HCT116 (cell line): ENCODE measurements around the gene ERGIC1.

ENCODE experiments used
- CEBPB ChIP-seq: IDR thresholded peaks from 2 replicates; pipeline ENCODE4 v1.6.1; 2012; ENCODE audit warnings: low read depth
- ELF1 ChIP-seq: IDR thresholded peaks from 2 replicates; pipeline ENCODE4 v1.6.1; 2012; ENCODE audit warnings: low read depth, borderline replicate concordance
- POLR2A ChIP-seq: IDR thresholded peaks from 2 replicates; pipeline ENCODE4 v1.7.0; 2011; ENCODE audit warnings: borderline replicate concordance; ENCODE audit not compliant: insufficient read depth, insufficient read length; ENCODE audit errors: extremely low read depth
- SRF ChIP-seq: IDR thresholded peaks from 2 replicates; pipeline ENCODE4 v1.6.1; 2012; ENCODE audit warnings: low read depth
- TF ChIP-seq, protein P1 (sequence below), 3 experiments: fragments of 200-600 bp in 1 of 3; sonication (generic) in 1 of 3; IDR thresholded peaks in 2 of 3; conservative IDR thresholded peaks in 1 of 3; 2 replicates each; pipeline ENCODE4 v1.5.1; 2012 to 2017; ENCODE audit warnings: low read depth in 2 of 3, low read length in 2 of 3, antibody characterized with exemption in 1 of 3, borderline replicate concordance in 1 of 3, control low read depth in 1 of 3, mild to moderate bottlenecking in 1 of 3, mixed read lengths in 1 of 3, mixed run types in 1 of 3, moderate library complexity in 1 of 3; ENCODE audit not compliant: insufficient read depth in 1 of 3
- TF ChIP-seq, protein P2 (sequence below): IDR thresholded peaks from 2 replicates; pipeline ENCODE4 v1.6.1; 2012

DNA sequence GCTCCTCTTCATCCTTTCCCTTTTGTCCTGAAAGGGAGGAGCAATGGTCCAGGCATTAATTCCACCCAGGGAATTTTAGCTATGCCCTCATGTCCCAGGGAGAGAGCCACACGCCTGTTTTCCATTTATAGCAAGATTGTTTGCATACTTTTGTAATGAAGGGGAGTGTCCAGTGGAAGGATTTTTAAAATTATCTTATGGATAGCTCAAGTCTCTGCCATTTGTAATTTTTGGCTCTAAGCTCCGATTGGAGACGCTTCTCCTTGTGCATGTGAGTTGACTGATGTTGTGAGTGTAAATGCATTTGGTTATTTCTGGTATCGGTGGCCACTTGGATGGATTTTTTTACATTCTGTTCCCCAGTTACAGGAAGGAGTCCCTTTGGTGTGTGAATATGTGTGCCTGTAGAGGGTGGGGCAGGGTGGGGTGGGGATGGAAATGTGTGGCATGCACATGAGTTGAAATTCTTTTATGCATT, 118.0 kb downstream of the ERGIC1 start:
- TF ChIP-seq, protein P1, sequence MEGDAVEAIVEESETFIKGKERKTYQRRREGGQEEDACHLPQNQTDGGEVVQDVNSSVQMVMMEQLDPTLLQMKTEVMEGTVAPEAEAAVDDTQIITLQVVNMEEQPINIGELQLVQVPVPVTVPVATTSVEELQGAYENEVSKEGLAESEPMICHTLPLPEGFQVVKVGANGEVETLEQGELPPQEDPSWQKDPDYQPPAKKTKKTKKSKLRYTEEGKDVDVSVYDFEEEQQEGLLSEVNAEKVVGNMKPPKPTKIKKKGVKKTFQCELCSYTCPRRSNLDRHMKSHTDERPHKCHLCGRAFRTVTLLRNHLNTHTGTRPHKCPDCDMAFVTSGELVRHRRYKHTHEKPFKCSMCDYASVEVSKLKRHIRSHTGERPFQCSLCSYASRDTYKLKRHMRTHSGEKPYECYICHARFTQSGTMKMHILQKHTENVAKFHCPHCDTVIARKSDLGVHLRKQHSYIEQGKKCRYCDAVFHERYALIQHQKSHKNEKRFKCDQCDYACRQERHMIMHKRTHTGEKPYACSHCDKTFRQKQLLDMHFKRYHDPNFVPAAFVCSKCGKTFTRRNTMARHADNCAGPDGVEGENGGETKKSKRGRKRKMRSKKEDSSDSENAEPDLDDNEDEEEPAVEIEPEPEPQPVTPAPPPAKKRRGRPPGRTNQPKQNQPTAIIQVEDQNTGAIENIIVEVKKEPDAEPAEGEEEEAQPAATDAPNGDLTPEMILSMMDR (IDR thresholded peaks at IDR 0.05 in 2 of 3, conservative IDR thresholded peaks at IDR 0.05 in 1 of 3; ENCODE audit: borderline replicate concordance in 1 of 3, insufficient read depth in 1 of 3, low read depth in 2 of 3, low read length in 2 of 3), result no peak
- TF ChIP-seq SRF (no peak), CEBPB (no peak), POLR2A (no peak), ELF1 (no peak)
- TF ChIP-seq, protein P2, sequence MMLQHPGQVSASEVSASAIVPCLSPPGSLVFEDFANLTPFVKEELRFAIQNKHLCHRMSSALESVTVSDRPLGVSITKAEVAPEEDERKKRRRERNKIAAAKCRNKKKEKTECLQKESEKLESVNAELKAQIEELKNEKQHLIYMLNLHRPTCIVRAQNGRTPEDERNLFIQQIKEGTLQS, result no peak
